MM.1S (cell line): ENCODE results near the gene DUS2.
A peak's percentile ranks its signal among the peaks of the same experiment; 100 is the strongest.

Experiments used
- DNase-seq: peaks from one replicate; pipeline ENCODE4 v3.0.0-alpha.2; 2015
- H2AFZ ChIP-seq: fragments of 300-600 bp; sonication (generic); 2 replicates; pipeline ENCODE4 v1.6.0; 2016; ENCODE audit warnings: antibody characterized with exemption, low read length
- H3F3A ChIP-seq: fragments of 300-600 bp; sonication (generic); 2 replicates; pipeline ENCODE4 v1.6.1; 2016; ENCODE audit warnings: mild to moderate bottlenecking, antibody characterized with exemption, low read length, moderate library complexity, mixed read lengths; ENCODE audit not compliant: insufficient read depth
- H3K27ac ChIP-seq: fragments of 300-600 bp; sonication (generic); 2 replicates; pipeline ENCODE4 v1.5.1; 2016; ENCODE audit warnings: mild to moderate bottlenecking, low read length
- H3K27me3 ChIP-seq: fragments of 300-600 bp; sonication (generic); replicated peaks from 2 replicates; pipeline ENCODE4 v1.6.0; 2016; ENCODE audit warnings: low read length; ENCODE audit not compliant: insufficient read depth
- H3K36me3 ChIP-seq: fragments of 300-600 bp; sonication (generic); replicated peaks from 2 replicates; pipeline ENCODE4 v1.6.1; 2016; ENCODE audit warnings: mild to moderate bottlenecking, low read length, mixed read lengths; ENCODE audit not compliant: insufficient read depth
- H3K4me1 ChIP-seq: fragments of 300-600 bp; sonication (generic); 2 replicates; pipeline ENCODE4 v1.6.1; 2016; ENCODE audit warnings: low read length, mixed read lengths
- H3K4me2 ChIP-seq: fragments of 300-600 bp; sonication (generic); 2 replicates; pipeline ENCODE4 v1.6.0; 2016; ENCODE audit warnings: low read depth, low read length
- H3K4me3 ChIP-seq: fragments of 300-600 bp; sonication (generic); 2 replicates; pipeline ENCODE4 v1.5.1; 2016; ENCODE audit warnings: low read length, mixed read lengths
- H3K79me2 ChIP-seq: fragments of 300-600 bp; sonication (generic); 2 replicates; pipeline ENCODE4 v1.6.1; 2016; ENCODE audit warnings: mixed run types, low read length, mixed read lengths
- H3K9ac ChIP-seq: fragments of 300-600 bp; sonication (generic); 2 replicates; pipeline ENCODE4 v1.6.1; 2016; ENCODE audit warnings: low read length, mixed read lengths
- H3K9me2 ChIP-seq: fragments of 300-600 bp; sonication (generic); replicated peaks from 2 replicates; pipeline ENCODE4 v1.6.1; 2016; ENCODE audit warnings: mild to moderate bottlenecking, low read length, mixed read lengths; ENCODE audit not compliant: insufficient read depth
- H3K9me3 ChIP-seq: fragments of 300-600 bp; sonication (generic); replicated peaks from 2 replicates; pipeline ENCODE4 v1.6.1; 2016; ENCODE audit warnings: mild to moderate bottlenecking, low read length, mixed read lengths; ENCODE audit not compliant: insufficient read depth
- H4K20me1 ChIP-seq: fragments of 300-600 bp; sonication (generic); 2 replicates; pipeline ENCODE4 v1.6.1; 2016; ENCODE audit warnings: mild to moderate bottlenecking, low read length, moderate library complexity, mixed read lengths; ENCODE audit not compliant: insufficient read depth
- CTCF ChIP-seq: fragments of 300-600 bp; sonication (generic); IDR thresholded peaks from 2 replicates; pipeline ENCODE4 v1.5.1; 2016; ENCODE audit warnings: antibody characterized with exemption, low read length, mixed read lengths
- EZH2 ChIP-seq: fragments of 300-600 bp; sonication (generic); optimal IDR thresholded peaks from 2 replicates; pipeline ENCODE3; 2017; ENCODE audit warnings: low read depth, mild to moderate bottlenecking, antibody characterized with exemption, low read length, mixed read lengths
- EZH2phosphoT487 ChIP-seq: fragments of 300-600 bp; sonication (generic); IDR thresholded peaks from 2 replicates; pipeline ENCODE4 v1.6.1; 2018; ENCODE audit warnings: antibody characterized with exemption, low read length

Gene DUS2

GRCh38 chr16:68083239-68083781 is 60.2 kb downstream of the DUS2 start:
- Histone ChIP-seq H3K27me3 (no peaks in the 10 kb centered on the region), H3F3A (peaks cover 31% of the 10 kb centered on the region), H2AFZ (no peak overlapping the region), H4K20me1 (0 out of 2 replicates have a peak, but pooled peaks cover 3% of the 10 kb centered on the region), H3K9me3 (no peaks in the 10 kb centered on the region), H3K4me2 (no peak overlapping the region), H3K9ac (no peak overlapping the region), H3K36me3 (no peaks in the 10 kb centered on the region), H3K9me2 (no peaks in the 10 kb centered on the region), H3K4me1 (peaks cover 14% of the 10 kb centered on the region), H3K79me2 (peaks cover 27% of the 10 kb centered on the region), H3K4me3 (no peak overlapping the region), H3K27ac (no peak overlapping the region)
- no peak for TF ChIP-seq EZH2phosphoT487
- no peak for TF ChIP-seq CTCF
- no peak for TF ChIP-seq EZH2
- DNase-seq: no peak

DNA sequence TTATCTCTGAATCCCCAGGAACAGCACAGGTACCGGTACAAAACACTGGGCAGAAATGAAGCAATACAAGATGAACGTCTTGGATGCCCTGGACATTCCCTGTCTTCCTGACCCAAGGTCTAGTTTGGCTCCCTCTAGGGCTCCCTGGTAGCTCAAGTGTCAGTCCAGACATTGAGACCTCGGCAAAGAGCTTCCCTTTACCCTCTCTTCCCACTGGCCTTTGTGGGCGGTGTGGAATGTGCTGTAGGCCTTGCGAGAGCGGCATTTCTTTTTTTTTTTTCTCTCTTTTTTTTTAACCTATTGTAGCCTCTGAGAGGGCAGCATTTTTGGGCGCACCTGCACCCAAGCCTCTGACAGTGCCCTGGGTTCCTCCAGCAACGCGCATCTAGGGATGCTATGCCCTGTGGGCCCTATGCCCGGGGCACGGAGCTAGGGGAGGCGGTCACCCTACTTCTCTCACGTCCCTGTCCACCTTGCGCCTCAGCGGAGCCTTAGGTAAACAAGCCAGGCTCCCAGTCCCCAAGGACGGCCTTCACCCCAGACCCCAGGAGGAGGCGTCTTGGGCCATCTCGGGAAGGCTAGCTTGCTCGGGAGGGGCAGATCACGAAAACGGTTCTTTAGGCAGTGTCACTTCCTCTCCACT is 60.9 kb downstream of the DUS2 start:
- peak overlapping the region; percentile 81; the same call in 1 of the 2 replicates for H3K4me3 ChIP-seq
- 0 out of 2 replicates have a peak, but pooled peaks cover 3% of the 10 kb centered on the region for H4K20me1 ChIP-seq
- no peak for TF ChIP-seq CTCF
- peak overlapping the region; percentile 99 for H3K4me2 ChIP-seq
- peak overlapping the region; percentile 81; the same call in 1 of the 2 replicates for H3K9ac ChIP-seq
- no peaks in the 10 kb centered on the region for H3K9me2 ChIP-seq
- DNase-seq: no peak
- peaks cover 33% of the 10 kb centered on the region for H3K79me2 ChIP-seq
- peak overlapping the region; percentile 100 for H2AFZ ChIP-seq
- H3K4me1 ChIP-seq: peaks cover 16% of the 10 kb centered on the region
- H3K27ac ChIP-seq: peak overlapping the region; percentile 58; the same call in 1 of the 2 replicates
- peaks cover 31% of the 10 kb centered on the region for H3F3A ChIP-seq
- H3K36me3 ChIP-seq: no peaks in the 10 kb centered on the region
- no peaks in the 10 kb centered on the region for H3K27me3 ChIP-seq
- H3K9me3 ChIP-seq: no peaks in the 10 kb centered on the region

DNA sequence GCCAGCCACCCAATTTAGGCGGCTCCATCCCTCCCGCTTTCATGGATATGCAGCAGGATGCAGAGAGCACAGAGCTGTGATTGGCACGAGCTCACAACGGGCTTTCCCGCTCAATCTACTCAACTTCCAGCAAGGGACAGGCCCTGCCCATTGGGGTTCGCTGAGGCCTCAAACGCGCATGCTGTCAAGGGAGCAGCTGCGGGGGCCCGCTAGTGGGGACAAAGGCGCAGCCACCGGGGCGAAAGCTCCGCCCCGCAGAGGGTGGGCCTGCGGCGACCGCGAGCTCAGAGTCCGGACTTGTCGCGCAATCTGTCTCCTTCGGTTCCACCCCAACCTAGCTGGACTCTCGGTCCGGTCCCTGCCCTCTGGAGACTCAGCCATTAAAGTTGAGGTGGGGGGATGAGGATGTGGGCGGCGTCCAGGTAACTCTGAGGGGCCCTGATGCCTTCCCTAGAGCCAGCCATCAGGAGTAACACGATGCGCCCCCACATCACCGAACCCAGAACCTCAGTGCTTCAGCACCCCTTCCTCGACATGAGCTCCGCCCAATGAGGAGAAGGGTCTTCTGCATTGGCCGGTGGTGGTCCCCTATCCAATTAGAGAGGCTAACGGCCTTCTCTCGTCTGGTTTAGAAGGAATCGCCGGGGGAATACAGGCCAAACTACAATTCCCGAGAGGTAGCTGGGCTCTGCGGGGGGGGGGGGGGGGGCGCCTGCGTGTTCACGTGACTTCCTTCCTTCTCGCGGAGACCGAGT is 61.6 kb downstream of the DUS2 start:
- peak overlapping the region; percentile 81 for H3K4me3 ChIP-seq
- peak overlapping the region; percentile 100 for H2AFZ ChIP-seq
- peak overlapping the region; percentile 81 for H3K9ac ChIP-seq
- no peaks in the 10 kb centered on the region for H3K9me3 ChIP-seq
- H3K27me3 ChIP-seq: no peaks in the 10 kb centered on the region
- peaks cover 40% of the 10 kb centered on the region for H3K79me2 ChIP-seq
- no peak for TF ChIP-seq CTCF
- no peak for TF ChIP-seq EZH2phosphoT487
- TF ChIP-seq EZH2: no peak
- H3K9me2 ChIP-seq: no peaks in the 10 kb centered on the region
- H3F3A ChIP-seq: peaks cover 31% of the 10 kb centered on the region
- H3K4me2 ChIP-seq: peak overlapping the region; percentile 99
- peak overlapping the region; percentile 58; the same call in 1 of the 2 replicates for H3K27ac ChIP-seq
- peaks cover 23% of the 10 kb centered on the region for H3K4me1 ChIP-seq
- no peaks in the 10 kb centered on the region for H3K36me3 ChIP-seq
- 0 out of 2 replicates have a peak, but pooled peaks cover 3% of the 10 kb centered on the region for H4K20me1 ChIP-seq
- peak; percentile 87 for DNase-seq
